NCI-H526 treated with DMSO at 0.1 percent for 48 hours (cell line): Measurements from ENCODE around the gene CAB39L.
A peak's percentile ranks its signal among the peaks of the same experiment; 100 is the strongest.

Experiments
- DNase-seq: peaks from one replicate; lab custom pipeline; 2025; lab: John Stamatoyannopoulos, UW

CAB39L gene

DNA sequence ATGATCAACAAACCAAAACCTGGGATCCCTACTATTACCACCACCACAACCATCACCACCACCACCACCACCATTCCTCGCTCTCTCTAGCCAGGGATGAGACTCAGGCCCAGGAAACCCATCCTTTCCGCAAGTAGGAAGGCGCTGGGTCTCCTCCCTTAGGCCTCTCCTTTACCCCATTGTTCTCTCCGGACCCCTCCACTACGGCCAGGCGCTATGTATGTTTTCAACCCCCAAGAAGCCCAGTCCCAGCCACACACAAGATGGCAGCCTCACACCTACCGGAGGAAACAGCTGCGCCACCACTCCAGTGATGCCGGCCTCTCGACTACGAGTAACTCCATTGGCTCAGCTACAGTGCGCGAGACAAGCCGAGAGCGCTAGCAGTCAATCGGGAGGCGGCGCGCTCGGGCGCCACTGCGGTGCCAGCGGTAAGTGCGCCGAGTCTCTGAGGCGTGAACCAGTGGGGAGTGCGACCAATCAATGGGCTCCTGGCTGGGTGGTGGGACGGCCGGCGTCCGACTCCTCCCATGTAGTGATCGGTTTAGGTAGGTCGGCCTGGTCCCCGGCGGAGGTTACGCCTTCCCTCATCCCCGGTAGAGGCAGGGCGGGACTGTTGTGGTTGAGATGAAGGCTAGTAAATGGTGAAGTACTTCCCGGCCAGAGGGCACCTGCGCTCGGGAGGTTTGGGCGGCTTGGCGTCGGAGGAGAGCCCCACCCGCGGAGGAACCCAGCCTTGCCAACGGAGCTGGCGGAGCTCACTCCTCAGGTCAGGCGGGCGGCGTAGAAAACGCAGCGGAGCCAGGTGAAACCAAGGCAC, at the start of gene CAB39L, which contains the start of gene SETDB2:
Gene CAB39L, minus strand, starts transcription at position 361 of the 820 bp plus-strand sequence. CDS start 61,154 bp downstream, outside the sequence.
Gene SETDB2, plus strand, starts transcription at position 571 of the 820 bp plus-strand sequence. CDS start 7,620 bp downstream, outside the sequence.
- peak; percentile 98 for DNase-seq

- DNase-seq = no peak
Measured at GRCh38 chr13:49488563-49488962, 44.7 kb upstream of the CAB39L start.

DNA sequence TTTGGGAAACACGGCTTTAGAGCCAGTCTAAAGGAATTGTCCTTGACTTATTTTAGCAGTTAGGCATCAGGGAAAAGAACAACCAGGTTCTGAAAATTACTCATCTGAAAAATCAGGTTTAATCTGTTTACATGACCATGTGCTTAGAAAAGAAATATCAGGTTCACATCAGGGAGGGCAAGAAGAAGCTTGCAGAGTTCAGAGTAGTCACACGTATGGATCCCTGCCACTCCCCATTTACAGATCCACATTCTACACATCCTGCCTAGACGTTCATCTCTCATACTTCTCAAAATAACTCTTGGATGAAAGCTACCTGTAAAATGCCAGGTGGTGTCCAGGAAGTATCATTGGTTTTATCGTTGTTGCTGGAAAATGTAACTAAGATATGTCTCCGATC, 37.9 kb upstream of the CAB39L start:
- no peak for DNase-seq

DNA sequence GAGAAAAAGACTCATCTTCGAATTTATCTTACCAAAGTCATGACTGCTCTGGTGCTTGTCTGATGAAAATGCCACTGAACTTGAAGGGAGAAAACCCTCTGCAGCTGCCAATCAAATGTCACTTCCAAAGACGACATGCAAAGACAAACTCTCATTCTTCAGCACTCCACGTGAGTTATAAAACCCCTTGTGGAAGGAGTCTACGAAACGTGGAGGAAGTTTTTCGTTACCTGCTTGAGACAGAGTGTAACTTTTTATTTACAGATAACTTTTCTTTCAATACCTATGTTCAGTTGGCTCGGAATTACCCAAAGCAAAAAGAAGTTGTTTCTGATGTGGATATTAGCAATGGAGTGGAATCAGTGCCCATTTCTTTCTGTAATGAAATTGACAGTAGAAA, 32.7 kb upstream of the CAB39L start:
- DNase-seq = no peak

DNA sequence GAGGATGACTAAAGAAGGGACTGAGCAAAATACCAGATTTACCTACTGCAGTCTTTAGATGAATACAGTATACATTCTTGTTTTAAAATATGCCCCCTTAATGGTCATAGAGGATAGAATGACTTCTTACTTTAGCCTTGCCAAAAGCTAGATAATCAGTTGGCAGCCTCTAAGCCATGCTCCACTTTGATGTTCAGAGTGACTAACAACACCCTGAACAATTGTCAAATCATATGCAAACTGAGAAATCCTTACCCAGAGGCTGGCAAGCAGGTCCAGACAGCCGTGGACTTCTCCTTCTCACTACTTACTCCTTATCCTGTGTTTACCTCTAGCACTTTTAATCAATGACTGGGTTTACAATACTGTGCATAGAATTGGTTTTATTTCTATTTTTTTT, 28.3 kb upstream of the CAB39L start:
- DNase-seq = no peak

DNA sequence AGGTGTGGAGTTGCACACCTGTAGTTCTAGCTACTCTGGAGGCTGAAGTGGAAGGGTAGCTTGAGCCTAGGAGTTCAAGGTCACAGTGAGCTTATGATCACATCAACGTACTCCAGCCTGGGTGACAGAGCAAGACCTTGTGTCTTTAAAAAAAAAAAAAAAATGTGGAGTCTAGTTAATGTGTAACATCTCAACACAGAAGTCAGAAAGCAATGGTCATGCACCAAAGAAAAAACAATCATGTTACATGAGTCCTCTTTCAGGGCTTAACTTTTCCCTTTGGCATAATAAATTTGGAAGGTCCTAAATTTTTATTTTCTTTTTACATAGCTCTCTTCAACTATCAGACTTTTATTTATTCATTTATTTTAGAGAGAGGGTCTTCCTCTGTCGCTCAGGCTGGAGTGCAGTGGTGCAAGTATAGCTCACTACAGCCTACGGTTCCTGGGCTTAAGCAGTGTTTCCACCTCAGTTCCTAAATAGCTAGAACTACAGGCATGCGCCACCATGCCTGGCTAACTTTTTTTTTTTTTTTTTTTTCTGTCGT, 22.5 kb upstream of the CAB39L start:
- no peak for DNase-seq

DNA sequence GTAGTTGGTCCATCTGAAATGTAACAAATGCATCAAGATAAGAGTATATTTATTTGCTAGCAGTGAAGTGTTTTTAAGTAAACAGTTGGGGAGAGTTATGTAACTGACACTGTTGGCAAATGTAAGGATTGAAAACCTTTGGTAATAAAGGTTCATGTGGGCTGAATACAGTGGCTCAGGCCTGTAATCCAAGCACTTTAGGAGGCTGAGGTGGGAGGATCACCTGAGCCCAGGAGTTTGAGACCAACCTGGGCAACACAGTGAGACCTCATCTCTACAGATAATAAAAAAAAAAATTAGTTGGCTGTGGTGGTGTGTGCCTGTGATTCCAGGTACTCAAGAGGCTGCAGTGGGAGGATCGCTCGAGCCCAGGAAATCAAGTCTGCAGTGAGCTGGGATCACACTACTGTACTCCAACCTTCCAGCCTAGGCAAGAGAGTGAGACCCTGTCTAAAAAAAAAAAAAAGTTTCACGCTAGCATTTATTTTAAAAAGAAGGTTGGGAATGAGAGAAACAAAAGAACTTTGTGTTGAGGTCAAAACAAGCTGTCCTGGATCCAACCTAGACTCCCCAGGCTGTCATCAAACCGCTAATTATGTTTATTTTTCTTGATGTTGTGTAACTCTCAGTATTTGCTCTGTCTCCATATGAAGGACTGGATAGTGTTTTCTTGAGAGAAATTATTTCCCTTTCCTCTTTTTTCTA, 20.9 kb upstream of the CAB39L start:
- no peak for DNase-seq

GRCh38 chr13:49464085-49464484, 20.2 kb upstream of the CAB39L start:
- no peak for DNase-seq

GRCh38 chr13:49459580-49459979, 15.7 kb upstream of the CAB39L start:
- no peak for DNase-seq

- no peak for DNase-seq
Measured at GRCh38 chr13:49457221-49457620, 13.4 kb upstream of the CAB39L start.

- DNase-seq = no peak
Measured at GRCh38 chr13:49456156-49456555, 12.3 kb upstream of the CAB39L start.

DNA sequence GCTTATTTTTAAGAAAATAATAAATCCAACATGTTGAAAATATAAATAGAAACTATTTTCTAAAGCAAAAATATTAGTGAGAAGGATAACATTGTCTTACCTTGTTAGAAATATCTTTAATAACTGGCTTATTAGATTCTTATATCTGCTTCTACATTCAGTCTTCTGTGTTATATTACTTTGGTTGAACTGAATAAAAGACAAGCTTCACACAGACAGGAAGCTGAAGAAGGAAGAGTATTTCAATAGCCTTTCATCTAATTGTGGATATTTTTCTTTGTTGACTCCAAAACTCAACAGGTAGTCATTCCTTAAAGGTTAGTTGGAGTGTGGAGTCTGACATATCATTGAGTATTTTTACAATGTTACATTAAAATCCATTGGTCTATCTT, 11.1 kb upstream of the CAB39L start:
- no peak for DNase-seq

DNA sequence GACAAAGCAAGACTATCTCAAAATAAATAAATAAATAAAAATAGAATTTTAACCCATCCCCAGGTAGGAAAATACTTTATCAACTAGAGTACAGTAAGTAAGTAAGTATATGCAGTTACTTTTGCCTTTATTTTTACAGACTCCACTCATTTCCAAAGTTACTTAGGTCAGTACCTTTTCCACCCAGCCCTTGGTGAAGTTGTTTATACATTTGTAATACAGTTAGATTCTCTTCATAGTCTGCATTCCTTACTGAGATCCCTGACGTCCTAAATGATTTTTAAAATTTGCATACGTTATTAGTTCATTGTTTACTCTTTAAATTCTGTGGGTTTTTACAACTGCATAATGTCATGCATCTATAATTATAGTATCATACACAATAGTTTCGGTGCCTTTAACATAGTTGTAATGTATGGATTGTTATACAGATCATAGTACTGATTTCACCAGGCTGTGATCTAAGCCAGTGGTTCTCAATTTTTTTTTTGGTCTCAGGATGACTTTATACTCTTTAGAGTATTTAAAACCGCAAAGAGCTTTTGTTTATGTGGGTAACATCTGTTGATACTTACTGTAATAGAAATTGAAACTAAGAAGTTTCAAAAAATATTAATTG, 10.6 kb upstream of the CAB39L start:
- DNase-seq = peak; percentile 22

- DNase-seq = no peak
Measured at GRCh38 chr13:49453465-49453864, 9.6 kb upstream of the CAB39L start.

GRCh38 chr13:49452725-49453457, 9.0 kb upstream of the CAB39L start:
- no peak for DNase-seq

GRCh38 chr13:49450105-49450819, 6.4 kb upstream of the CAB39L start:
- no peak for DNase-seq

DNA sequence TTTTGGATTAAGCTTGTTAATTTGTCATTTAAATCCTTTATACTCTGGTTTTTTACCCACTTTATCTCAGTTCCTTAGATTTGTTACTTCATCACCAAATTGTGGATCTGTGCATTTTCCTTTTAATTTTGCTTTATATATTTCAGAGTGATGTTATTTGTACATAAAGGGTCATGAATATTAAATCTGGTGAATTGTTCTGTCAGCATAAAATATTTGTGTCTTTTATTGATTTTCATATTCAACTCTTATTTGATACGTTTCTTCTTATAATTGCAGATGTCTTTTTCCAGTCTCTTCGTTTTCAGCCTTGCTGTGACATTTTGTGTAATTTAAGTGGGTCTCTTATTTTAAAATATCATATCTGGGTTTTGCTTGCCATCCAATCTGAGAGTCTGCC, 4.9 kb upstream of the CAB39L start:
- no peak for DNase-seq

GRCh38 chr13:49446473-49446872, 2.6 kb upstream of the CAB39L start:
- DNase-seq = no peak

GRCh38 chr13:49444524-49445395, 896 bp upstream of the CAB39L start:
- DNase-seq = peak; percentile 87

- DNase-seq = no peak
Measured at GRCh38 chr13:49443357-49443703, 534 bp downstream of the CAB39L start.
